ENCODE data around the gene SNAPC2.
"Not testable (repeated sequence)": the region's sequence is repeated elsewhere in the genome, so short reads cannot be mapped to it uniquely, and the experiment has no call there.

SNAPC2 gene

GRCh38 chr19:7941895-7942596 is 21.9 kb downstream of the SNAPC2 start:
- DNase-seq: no peak

GRCh38 chr19:7942981-7943443 is 22.9 kb downstream of the SNAPC2 start:
- DNase-seq: no peak

- peak; percentile 99 for DNase-seq
These were observed 23.5 kb downstream of the SNAPC2 start, which contains the start of gene TIMM44 for GRCh38 chr19:7943444-7944176. Gene TIMM44 (minus strand): TSS chr19:7943666. CDS start chr19:7943651, 15 bp downstream.

GRCh38 chr19:7944177-7944761 is 24.1 kb downstream of the SNAPC2 start:
- DNase-seq: peak; percentile 85 to 89

- DNase-seq: no peak
These were observed 27.8 kb downstream of the SNAPC2 start for GRCh38 chr19:7947939-7948338.

GRCh38 chr19:7953060-7953459 is 32.9 kb downstream of the SNAPC2 start:
- DNase-seq: no peak

GRCh38 chr19:7953576-7953975 is 33.4 kb downstream of the SNAPC2 start:
- DNase-seq: no peak

DNA sequence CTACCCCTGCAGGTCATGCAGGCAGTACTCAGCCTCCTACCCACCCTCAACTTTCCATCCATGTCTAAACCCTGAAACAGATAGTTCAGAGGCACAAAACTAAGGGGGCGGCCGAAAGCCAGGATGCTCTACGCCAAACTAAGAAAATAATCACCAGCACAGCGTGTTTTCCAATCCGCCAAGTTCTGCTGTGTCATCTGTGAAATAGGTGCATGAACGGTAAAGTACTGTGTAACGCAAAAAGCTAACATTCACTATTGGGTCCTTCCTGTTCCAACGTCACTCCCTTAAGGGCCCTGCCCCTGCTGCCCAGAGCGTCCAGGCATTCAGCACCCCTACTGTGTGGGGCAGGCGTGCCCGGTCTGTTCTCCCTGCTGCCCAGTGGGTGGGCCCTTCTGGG is 35.6 kb downstream of the SNAPC2 start:
- DNase-seq: no peak

- no peak for DNase-seq
These were observed 39.1 kb downstream of the SNAPC2 start for GRCh38 chr19:7959211-7959610.

DNA sequence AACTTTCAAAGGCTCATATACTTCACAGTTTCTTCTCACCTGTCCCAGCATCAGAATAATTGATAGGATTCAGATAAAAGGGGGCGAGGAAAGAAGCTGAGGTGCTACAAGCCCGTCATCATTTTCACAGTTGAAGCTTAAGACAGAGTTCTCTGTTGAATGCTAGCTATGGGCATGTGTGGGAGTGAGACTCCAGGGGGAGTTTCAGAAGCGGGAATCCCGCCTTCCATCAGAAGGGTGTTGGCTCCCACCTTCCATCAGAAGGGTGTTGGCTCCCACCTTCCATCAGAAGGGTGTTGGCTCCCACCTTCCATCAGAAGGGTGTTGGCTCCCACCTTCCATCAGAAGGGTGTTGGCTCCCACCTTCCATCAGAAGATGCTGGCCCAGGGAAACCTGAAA is 40.9 kb downstream of the SNAPC2 start:
- DNase-seq: not testable (repeated sequence)

GRCh38 chr19:7961920-7962626 is 41.9 kb downstream of the SNAPC2 start:
- DNase-seq: no peak

DNA sequence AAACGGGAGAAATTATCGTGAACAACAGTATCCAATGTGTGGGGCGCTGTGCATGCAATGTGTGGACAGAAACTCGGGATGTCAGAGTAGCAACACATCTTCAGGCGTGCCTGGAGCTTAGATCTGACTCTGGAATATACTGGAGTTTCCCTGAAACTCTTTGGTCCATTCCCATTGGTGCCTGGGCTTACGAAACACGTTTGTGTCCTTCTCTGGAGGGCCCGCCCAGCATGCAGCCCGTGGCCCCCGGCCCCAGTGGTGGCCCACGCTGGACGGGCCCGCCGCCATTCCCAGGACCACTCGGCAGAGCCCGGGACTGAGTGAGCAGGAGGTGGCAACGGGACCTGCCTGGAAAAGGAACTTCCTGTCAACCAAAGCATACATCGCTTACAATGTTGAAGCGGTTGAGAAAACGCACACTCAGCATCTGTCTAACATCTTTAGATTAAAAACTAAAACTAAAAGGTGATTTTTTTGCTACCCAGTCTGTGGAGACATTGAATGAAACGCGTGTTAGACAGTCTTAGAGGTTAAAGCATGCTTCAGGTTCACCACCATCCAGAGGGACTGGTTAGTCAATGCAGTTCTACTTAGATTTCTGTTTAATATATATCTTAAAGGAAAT is 42.6 kb downstream of the SNAPC2 start:
- DNase-seq: no peak

DNA sequence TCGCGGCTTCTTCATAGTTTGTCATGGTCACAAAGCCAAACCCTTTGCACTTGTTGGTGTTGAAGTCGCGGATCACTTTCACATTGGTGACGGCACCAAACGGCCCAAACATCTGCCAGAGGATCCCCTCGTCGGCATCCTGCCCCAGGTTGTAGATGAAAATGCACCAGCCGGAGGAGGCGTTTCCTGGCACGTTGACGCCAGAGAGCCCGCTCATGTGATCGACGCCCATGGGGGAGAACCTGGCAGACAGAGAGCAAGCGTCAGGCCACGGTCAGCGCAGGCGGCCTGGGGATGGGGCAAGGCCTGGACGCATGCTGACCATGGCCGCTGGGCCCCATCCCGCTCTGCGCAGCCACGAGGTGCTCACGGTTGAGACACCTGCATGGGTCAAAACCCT is 43.4 kb downstream of the SNAPC2 start:
- DNase-seq: no peak

DNA sequence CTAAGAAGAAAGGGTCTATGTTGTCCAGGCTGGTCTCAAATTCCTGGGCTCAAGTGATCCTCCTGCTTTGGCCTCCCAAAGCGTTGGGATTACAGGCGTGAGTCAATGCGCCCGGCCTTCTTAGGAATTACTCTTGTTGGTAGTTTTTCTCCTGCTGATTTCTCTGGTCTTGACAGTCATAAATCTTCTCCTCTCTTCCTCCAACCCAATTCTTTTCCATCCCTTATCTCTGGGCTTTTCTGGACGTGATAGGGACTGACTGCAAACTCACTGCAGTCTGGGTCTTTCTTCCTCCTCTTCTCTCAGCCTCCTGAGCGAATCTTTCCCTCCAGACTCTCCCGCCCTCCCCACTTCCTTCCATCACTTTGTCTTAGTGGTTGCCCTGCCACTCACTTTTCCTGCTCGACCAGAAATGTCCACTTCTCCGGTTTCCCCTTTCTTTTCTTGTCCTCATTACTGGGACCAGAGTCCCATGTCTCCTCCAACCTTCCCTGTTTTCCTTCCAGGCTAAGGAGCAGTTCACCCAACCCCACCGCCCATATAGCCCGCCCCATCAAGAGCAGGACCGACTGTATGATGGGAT is 45.2 kb downstream of the SNAPC2 start:
- DNase-seq: no peak

- no peak for DNase-seq
These were observed 46.0 kb downstream of the SNAPC2 start for GRCh38 chr19:7965921-7966665.

DNA sequence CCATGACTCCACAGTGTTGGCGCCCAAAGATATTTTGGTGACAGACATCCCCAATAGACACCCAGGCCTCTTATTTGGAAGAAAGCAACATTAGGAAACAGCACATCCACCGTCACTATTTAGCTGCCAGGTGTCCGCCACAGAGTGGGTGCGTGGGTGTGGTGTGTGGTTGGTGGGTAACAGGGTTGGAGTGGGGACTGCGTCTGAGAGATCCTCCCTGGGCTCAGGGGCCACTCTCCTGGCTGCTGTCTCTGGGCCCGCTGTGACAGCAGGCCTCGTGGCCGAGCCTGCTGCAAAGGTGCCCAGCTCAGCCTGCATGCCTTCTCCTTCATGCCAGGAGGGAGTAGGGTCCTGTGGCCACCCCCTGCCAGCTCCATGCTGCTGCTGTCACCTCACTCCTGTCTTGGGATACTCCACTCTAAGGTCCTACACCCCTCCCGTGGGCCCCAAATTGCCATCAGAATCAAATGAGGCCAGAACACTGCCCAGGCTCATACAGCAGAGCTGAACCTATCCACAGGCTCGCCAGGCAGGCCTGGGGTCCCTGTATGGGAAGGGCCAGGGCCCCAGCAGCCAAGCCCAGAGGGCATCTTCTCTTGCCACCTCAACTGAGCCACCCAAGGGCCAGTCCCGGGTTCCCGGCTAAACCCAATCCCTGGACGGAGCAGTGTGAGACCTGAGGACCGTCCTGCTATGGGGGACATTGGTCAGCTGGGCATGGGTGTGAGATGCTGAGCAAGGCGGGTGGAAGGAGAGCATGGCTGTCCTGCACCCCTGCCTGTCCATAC is 48.1 kb downstream of the SNAPC2 start:
- no peak for DNase-seq

DNA sequence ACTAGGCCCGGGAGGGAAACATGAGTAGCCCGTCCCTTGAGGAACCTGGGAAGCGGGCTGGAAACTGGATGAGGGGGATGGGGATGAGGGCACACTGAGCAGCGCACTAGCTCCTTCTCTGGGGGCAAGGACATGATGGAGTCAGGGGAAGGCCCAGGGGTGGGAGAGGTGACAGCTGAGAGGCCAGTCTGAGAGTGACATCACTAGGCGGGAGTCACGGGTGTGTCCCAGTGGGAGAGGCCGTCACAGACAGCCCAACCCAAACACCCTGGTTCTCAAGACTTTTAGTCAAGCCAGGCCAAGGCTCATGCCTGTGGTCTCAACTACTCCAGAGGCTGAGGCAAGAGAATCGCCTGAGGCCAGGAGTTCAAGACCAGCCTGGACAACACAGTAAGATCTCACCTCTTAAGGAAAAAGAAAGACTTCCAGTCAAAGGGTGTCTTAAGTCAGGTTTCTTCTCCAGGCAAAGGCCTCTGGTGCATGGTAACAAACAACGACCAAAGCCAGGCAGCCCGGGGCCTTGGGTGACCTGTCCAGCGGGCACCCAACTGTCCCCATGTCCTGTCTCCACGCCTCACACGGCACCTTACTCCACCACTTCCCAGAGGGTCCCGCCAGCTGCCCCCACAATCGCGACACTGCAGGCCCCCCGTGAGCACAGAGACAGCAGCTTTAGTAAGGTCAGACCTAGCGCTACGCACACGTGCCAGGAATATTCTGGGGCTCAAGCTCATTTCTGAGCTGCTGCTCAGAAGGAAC is 48.8 kb downstream of the SNAPC2 start:
- no peak for DNase-seq

- no peak for DNase-seq
These were observed 49.4 kb downstream of the SNAPC2 start for GRCh38 chr19:7969555-7969939.

DNA sequence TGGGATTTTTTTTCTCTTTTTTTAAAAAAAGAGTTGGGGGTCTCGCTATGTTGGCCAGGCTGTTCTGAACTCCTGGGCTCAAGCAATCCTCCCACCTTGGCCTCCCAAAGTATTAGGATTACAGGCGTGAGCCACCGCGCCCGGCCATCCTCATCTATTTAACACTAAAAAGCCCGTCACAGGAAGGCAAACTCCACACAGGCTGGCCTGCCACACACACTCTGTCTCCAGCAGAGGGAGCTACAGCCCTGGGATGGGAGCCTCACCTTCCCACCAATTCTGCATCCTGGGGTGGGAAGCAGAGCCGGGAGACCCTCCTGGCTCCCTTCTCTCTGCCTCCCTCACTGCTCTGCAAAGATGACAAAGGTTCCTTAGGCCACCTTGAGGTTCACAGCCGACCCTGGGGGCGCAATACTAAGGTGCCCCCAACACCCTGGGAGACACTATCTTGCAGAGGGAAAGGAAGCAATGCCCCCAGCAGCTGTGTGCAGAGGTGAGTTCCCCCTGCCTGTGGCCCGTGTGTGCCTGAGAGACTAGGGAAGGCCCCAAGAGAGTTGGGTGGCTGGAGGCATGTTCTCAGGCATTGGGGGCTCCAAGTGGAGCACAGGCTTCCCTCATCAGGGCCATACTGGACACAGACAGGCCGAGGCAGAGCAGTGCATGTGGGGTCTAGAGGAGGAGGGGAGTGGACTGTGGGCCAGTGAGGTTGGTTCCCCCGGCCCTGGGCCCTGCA is 50.7 kb downstream of the SNAPC2 start:
- peak in 1 of 2 donors; percentile 18 for DNase-seq
